K562 (cell line): ENCODE results near the gene PHF19. TPM values are rescaled to one million over a fixed set of nuclear protein-coding genes. Genes with fewer than 3 reads are reported as not detected.

Source experiments
- CUX1 ChIP-seq: fragments of 200-800 bp; sonication (Bioruptor generic); IDR thresholded peaks from 2 replicates; pipeline ENCODE4 v1.6.1; 2016; ENCODE audit warnings: missing genetic modification characterization, missing compliant biosample characterization
- E4F1 ChIP-seq: fragments of 250-450 bp; sonication (Bioruptor Pico); IDR thresholded peaks from 2 replicates; pipeline ENCODE4 v1.5.0; 2021; ENCODE audit warnings: mild to moderate bottlenecking, borderline replicate concordance
- HCFC1 ChIP-seq: IDR thresholded peaks from 2 replicates; pipeline ENCODE4 v1.6.1; 2012; ENCODE audit warnings: low read depth, low read length, improper control_type of control experiment
- HDAC2 ChIP-seq: fragments of 450-650 bp; IDR thresholded peaks from 2 replicates; pipeline ENCODE4 v1.6.1; 2016; ENCODE audit warnings: mild to moderate bottlenecking
- MAFG ChIP-seq: fragments of 450-650 bp; conservative IDR thresholded peaks from 2 replicates; pipeline ENCODE4 v1.6.1; 2016; ENCODE audit warnings: missing genetic modification characterization, missing compliant biosample characterization
- RCOR1 ChIP-seq, 2 experiments: IDR thresholded peaks; 2 replicates each; pipeline ENCODE4 v1.6.1; 2012; ENCODE audit warnings: low read depth in 2 of 2, low read length in 2 of 2, borderline replicate concordance in 1 of 2, improper control_type of control experiment in 1 of 2
- RHOXF2B ChIP-seq: fragments of 250-450 bp; sonication (Bioruptor Pico); conservative IDR thresholded peaks from 2 replicates; pipeline ENCODE4 v1.5.1; 2021
- SRF ChIP-seq, 2 experiments: fragments of 250-450, 450-650 bp in 1 of 2; sonication (Bioruptor Pico) in 1 of 2; sonication (generic) in 1 of 2; formaldehyde crosslinking; IDR thresholded peaks; 2 replicates each; pipeline versions ENCODE4 v1.5.0 to v1.5.1; 2020 to 2022; ENCODE audit warnings: mild to moderate bottlenecking in 1 of 2, missing genetic modification reagents in 1 of 2
- STAT6 ChIP-seq: sonication (generic); formaldehyde crosslinking; IDR thresholded peaks from 2 replicates; pipeline ENCODE4 v1.8.1; 2023; ENCODE audit warnings: mild to moderate bottlenecking, missing genetic modification reagents
- TFAM ChIP-seq: fragments of 250-450 bp; sonication (Bioruptor Pico); conservative IDR thresholded peaks from 2 replicates; pipeline ENCODE4 v1.5.0; 2021; ENCODE audit warnings: mild to moderate bottlenecking, moderate library complexity
- ZNF239 ChIP-seq: fragments of 250-450 bp; sonication (Bioruptor Pico); IDR thresholded peaks from 2 replicates; pipeline ENCODE4 v1.4.0; 2020; ENCODE audit warnings: mild to moderate bottlenecking
- ZNF780A ChIP-seq: fragments of 250-450 bp; sonication (Bioruptor Pico); IDR thresholded peaks from 2 replicates; pipeline ENCODE4 v1.5.0; 2021; ENCODE audit warnings: mild to moderate bottlenecking
- polyA plus RNA-seq, 8 experiments: library from polyadenylated mRNA; depleted of rRNA in 4 of 8; stranded (reverse) in 5 of 8; unstranded in 3 of 8; fragments of >200 nt; fragmentation: Nextera tagmentation in 2 of 8; fragmentation: Illumina TruSeq in 1 of 8; extraction: Ambion mirVana in 2 of 8; extraction: Trizol in 1 of 8; gene quantifications; 2 replicates each; pipeline versions ENCODE4 v1.2.1 to v1.2.3, GENCODE V29; 2011 to 2014; ENCODE audit warnings: inconsistent platforms in 1 of 8, missing spikeins in 1 of 8
- total RNA-seq, 7 experiments: library from RNA; depleted of rRNA in 6 of 7; stranded (reverse); fragments of >200 nt in 6 of 7; fragmentation: Illumina TruSeq in 2 of 7; extraction: Trizol in 2 of 7; gene quantifications; 2 replicates each; pipeline versions ENCODE4 v1.2.1 to v1.2.3, GENCODE V29; 2011 to 2021; ENCODE audit warnings: low replicate concordance in 1 of 7
- TF ChIP-seq, protein P1 (sequence below), 2 experiments: fragments of 150-350 bp in 1 of 2; IDR thresholded peaks; 2 replicates each; pipeline ENCODE4 v1.6.1; 2012 to 2016; ENCODE audit warnings: low read depth in 2 of 2, low read length in 2 of 2, mild to moderate bottlenecking in 1 of 2, moderate library complexity in 1 of 2

PHF19 gene
- total and polyA plus RNA-seq, 9 of the 15 experiments (the other 6 are each of a cell fraction or from before 2014, with no cell fraction given): 95.8 to 403 (median 255) TPM

DNA sequence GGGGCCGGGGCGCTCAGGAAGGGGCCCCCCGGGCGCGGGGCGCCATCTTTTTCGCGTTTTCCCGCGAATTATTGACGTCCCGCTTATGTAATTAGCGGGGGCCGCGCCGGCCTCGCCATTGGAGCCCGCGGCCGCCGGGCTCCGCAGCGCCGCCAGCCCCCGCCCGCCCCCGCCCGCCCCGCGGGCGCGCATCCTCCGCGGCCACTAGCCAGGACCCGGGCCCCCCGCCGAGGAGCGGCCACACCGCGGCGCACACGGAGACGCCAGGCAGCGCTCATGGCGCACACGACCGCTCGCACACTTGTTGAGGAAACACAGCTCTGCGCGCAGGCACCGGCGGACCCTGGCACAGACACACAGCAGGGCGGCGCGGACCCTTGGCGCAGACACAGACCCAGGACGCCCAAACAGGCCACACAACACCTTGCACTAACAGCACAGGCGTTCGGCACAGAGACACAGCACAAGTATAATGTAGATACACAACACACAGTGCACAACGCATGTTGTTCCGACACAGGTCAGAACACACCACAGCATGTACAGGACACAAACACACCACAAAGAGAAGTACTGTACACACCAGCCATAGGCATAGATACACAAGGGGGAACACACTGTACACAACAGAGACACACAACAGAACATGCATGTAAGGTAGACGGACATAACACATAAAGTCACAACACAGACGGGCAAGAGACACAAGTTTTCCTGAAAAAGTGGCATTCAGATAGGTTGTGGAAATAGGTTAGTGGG lies 467 bp upstream of the PHF19 start (continued):
- peak; percentile 99 for TF ChIP-seq STAT6
- TF ChIP-seq CUX1 (CRISPR knock-in tag): no peak
- TF ChIP-seq TFAM (CRISPR knock-in tag): no peak
- no peak for TF ChIP-seq ZNF239
- TF ChIP-seq RHOXF2B: no peak
- TF ChIP-seq MAFG: no peak
- no peak for TF ChIP-seq HDAC2
- TF ChIP-seq HCFC1: peak; percentile 53
- TF ChIP-seq ZNF780A (CRISPR knock-in tag): no peak
- TF ChIP-seq E4F1 (CRISPR knock-in tag): no peak
- TF ChIP-seq SRF (CRISPR knock-in tag; IDR thresholded peaks at IDR 0.05): no peak
- peak; percentile 52 to 81; a peak in 3 of 4 replicates for TF ChIP-seq RCOR1 (IDR thresholded peaks at IDR 0.05; ENCODE audit: borderline replicate concordance in 1 of 2, low read depth in 2 of 2, low read length in 2 of 2)
- TF ChIP-seq, protein P1, sequence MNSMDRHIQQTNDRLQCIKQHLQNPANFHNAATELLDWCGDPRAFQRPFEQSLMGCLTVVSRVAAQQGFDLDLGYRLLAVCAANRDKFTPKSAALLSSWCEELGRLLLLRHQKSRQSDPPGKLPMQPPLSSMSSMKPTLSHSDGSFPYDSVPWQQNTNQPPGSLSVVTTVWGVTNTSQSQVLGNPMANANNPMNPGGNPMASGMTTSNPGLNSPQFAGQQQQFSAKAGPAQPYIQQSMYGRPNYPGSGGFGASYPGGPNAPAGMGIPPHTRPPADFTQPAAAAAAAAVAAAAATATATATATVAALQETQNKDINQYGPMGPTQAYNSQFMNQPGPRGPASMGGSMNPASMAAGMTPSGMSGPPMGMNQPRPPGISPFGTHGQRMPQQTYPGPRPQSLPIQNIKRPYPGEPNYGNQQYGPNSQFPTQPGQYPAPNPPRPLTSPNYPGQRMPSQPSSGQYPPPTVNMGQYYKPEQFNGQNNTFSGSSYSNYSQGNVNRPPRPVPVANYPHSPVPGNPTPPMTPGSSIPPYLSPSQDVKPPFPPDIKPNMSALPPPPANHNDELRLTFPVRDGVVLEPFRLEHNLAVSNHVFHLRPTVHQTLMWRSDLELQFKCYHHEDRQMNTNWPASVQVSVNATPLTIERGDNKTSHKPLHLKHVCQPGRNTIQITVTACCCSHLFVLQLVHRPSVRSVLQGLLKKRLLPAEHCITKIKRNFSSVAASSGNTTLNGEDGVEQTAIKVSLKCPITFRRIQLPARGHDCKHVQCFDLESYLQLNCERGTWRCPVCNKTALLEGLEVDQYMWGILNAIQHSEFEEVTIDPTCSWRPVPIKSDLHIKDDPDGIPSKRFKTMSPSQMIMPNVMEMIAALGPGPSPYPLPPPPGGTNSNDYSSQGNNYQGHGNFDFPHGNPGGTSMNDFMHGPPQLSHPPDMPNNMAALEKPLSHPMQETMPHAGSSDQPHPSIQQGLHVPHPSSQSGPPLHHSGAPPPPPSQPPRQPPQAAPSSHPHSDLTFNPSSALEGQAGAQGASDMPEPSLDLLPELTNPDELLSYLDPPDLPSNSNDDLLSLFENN (IDR thresholded peaks at IDR 0.05; ENCODE audit: low read depth in 2 of 2, low read length in 2 of 2): peak in 1 of 2 experiments; percentile 59; a peak in 2 of 4 replicates
